Measurements from ENCODE around the gene ZC3H12D. TPM values are rescaled to one million over a fixed set of nuclear protein-coding genes. Genes with fewer than 3 reads are reported as not detected.

ZC3H12D gene
- total RNA-seq = not detected in 2 replicates

GRCh38 chr6:149484733-149485700, at the start of gene ZC3H12D:
ZC3H12D (minus strand) TSS chr6:149485014; CDS start chr6:149474543, 10,471 bp downstream.

GRCh38 chr6:149400050-149400449, 84.8 kb downstream of the ZC3H12D start, which contains the start of gene SUMO4:
SUMO4 (plus strand) TSS chr6:149400262; CDS start chr6:149400392, 130 bp downstream.

Other genes with a start within 250 kb of the ZC3H12D start
- 25.7 and 35.5 TPM in 2 replicates for gene TAB2, start 167.3 kb downstream of the ZC3H12D start, total RNA-seq
- gene SUMO4, start 84.8 kb downstream of the ZC3H12D start, total RNA-seq = 4.8 TPM in 1 of 2 replicates, not detected in the other
- 21.5 and 32.4 TPM in 2 replicates for gene PPIL4, start 61.0 kb upstream of the ZC3H12D start, total RNA-seq
- 31.8 and 43.0 TPM in 2 replicates for gene GINM1, start 81.4 kb upstream of the ZC3H12D start, total RNA-seq
- 16.0 and 19.7 TPM in 2 replicates for gene KATNA1, start 163.7 kb upstream of the ZC3H12D start, total RNA-seq
- 13.3 and 19.3 TPM in 2 replicates for gene LATS1, start 233.1 kb upstream of the ZC3H12D start, total RNA-seq

Data from epithelial cell of alveolus of lung (primary cell).